Astrocyte of the hippocampus (primary cell): ENCODE data around the gene TNFRSF12A.

Source experiments
- DNase-seq: peaks from one replicate; pipeline ENCODE4 v3.0.0; 2011; ENCODE audit warnings: low read depth, low spot score

Gene TNFRSF12A

GRCh38 chr16:2985893-2986355 lies 34.2 kb upstream of the TNFRSF12A start:
- DNase-seq: no peak

DNA sequence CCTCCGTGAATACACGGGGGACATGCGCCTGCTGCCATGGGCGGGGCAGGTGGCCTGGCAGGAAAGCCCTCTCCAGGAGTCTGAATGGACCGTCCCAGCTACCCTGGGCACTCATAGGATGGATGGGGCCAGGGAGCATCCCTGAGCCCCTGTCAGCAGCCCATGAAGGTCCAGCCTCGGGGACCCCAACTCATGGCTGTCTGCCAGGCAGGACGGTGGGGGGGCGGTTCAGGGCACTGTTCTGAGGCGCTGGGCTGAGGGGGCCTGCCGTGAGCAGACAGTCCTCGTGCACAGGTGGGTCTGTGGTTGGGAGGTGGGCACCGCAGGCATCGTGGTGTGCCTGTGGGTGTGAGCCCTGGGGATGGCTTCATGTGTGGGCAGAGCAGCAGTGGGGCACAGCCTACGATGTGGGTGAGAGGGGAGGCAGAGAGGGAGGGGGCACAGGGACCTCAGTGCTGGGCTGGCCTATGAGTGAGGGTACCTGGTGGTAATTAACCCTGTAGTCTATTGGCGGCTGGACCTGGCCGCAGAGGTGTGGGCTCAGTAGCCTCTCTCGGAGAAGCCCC lies 33.5 kb upstream of the TNFRSF12A start:
- no peak for DNase-seq

DNA sequence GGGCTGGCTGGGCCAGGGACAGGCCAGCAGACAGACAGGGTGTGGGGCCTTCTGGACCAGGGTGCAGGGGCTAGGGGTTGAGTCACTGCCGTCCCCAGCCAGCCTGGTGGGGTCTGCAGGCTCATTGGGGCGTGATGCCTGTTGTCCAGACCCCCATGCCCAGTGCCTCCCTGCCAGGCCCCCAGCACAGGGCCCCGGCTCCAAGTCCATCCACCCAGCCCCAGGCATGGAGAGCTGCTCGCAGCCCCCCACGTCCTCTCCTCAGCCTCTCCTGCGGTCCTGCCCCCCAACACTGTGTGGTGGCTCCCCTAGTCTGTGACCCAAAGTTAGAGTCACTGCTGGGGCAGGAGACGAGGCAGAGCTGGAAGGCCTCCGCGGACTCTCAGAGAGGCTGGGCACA lies 32.9 kb upstream of the TNFRSF12A start:
- DNase-seq: no peak

GRCh38 chr16:2987833-2988232 lies 32.3 kb upstream of the TNFRSF12A start:
- DNase-seq: no peak

DNA sequence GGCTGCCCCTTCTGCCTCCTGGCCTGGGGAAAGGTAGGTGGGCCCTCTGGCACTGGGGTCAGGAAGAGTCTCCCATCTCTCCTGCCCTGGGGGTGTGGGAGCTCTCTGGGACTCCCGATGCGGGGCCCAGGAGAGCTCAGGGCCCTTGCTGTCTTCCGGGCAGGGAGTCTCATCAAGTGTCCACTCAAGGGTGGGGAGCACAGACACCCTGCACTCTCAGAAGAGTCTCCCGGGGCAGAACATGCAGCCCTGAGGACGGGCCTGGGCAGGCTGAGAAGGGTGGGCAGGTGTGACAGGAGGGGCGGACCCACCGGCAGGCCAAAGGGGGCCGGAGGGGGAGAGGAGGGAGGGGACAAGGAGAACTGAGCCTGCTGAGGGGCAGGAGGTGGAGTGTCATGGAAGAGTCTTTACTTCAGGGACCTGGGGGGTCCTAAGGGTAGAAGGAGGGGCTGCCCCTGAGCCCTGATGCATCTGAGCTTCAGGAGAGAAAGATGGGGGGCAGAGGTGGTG lies 31.5 kb upstream of the TNFRSF12A start:
- DNase-seq: no peak

DNA sequence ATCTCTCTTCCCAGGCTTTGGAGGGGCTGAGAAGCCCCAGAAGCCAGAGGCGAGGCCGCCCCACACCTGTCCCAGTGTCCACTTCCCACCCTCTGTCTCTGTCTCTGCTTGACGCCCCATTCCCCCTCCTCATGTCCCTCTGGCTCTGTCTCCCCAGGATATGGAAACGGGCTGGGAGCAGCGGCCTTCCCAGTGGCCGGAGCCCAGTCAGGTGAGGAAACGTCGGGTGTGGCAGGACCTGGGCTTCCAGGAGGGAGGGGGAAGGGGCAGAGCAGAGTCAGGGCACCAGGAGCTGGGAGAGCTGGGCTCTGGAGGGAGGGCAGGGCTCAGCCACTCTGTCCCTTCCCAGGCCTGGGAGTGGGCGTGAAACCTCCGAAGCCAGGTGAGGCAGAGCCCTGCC lies 29.3 kb upstream of the TNFRSF12A start:
- no peak for DNase-seq

DNA sequence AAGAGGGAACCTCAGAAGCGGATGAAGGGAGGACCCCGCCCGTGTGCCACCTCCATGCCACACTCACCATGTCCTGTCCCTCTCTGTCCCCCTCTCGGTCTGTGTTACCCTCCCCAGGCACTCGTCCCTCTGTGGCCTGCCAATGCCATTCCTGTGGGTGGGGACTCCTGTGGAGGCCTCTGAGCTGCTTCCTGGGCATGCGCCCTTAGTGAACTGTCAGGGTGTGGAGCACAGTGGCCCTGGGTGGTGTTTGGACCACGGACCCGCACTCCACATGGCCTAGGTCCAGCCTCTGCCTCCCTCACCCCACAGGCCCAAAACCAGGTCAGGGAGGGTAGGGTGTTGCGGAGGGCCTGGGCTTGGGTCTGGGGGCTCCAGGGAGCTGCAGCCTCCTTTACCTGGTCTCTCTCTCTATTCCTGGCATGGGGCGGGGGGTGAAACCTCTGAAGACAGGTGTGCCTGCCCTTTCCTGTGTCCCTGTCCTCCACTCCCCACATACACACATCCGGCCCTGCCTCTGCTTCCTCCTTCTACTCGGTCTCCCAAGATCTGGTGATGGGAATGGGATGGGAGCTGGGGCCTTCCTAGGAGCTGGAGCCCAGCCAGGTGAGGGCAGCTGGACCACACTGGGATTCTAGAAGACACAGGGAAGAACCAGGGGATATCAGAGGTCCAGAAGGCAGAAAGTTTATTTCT lies 28.5 kb upstream of the TNFRSF12A start:
- no peak for DNase-seq

- no peak for DNase-seq
Measured at GRCh38 chr16:2992383-2993081, 27.6 kb upstream of the TNFRSF12A start.

GRCh38 chr16:2996298-2996697 lies 23.9 kb upstream of the TNFRSF12A start:
- DNase-seq: no peak

GRCh38 chr16:2999929-3000328 lies 20.2 kb upstream of the TNFRSF12A start:
- DNase-seq: no peak

DNA sequence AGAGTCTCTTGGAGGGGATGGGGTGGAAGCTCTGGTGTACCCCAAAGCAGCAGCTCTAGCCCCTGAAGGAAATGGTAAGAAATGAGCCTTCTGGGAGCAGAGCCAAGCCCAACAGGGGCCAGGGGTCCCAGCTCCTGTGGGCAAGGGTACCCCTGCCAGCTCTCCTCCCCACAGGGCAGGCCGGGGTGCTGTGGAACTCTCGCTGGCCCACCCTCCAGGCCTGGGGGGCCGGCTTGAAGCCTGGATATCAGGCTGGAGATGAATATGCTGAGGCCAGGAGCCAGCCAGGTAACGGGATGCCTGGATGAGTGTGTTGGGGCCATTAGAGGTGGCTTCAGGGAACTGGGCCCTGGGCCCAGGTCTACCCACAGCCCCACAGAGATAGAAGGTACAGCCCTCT lies 19.6 kb upstream of the TNFRSF12A start:
- no peak for DNase-seq

DNA sequence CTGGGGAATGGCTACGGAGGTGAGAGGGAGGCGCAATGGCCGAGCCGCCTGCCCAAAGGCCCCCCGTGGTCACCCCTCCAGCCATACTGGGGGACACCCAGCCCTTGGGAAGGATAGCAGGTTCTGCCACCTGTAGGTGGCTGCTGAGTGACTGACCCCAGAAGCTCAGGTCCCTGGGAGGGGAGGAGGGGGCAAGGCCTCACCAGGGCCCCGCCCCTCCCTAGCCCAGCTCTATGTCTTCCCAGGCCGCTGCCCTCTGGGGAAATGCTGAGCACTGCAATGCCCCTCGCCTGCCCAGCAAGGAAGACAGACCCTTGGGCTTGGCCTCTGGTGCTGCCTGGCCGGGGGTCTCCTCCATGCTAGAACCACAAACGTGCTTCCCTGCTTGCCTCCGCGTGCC lies 18.9 kb upstream of the TNFRSF12A start:
- no peak for DNase-seq

- peak; percentile 99 for DNase-seq
Measured at GRCh38 chr16:3003582-3004270, 16.4 kb upstream of the TNFRSF12A start.

DNA sequence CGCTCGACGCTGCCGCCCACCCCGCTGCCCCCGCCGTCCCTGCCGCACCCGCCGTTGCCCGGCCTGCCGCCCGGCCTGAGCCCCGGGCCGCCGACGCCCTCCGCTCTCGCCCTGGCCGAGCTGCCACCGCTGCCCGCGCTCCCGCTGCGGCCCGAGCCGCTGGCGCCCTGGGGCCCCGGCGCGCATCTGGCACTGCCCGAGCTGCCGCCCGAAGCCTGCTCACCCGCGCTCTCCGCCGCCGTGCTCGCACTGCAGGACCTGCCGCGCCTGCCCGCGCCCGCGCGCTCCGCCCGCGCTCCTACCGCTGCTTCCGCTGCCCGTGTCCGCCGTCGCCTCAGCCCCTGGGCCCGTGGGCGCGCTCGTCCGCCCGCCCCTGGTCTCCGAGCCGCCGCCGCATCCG lies 15.8 kb upstream of the TNFRSF12A start:
- no peak for DNase-seq

DNA sequence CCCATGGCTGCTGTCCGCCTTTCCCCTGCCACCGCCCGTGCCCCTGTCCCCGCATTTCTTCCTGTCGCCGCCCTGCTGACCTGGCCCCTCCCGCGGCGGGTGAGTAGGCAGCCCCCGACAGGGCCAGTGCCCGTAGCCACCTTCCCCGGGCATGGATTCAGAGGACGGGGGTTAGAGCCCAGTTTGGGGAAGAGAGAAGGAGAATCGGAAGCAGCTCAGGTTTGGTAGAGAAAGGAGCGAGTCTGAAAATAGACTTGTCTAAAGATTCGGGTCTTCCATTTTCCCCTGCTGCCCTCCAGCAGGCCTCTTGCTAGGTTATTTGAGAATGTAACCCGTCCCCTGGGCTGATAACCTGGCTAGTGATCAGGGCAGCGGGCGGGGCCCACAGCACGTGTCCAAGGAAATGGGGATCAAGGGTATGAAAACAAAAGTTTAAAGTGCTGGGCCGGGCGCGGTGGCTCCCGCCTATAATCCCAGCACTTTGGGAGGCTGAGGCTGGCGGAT lies 15.3 kb upstream of the TNFRSF12A start:
- no peak for DNase-seq

DNA sequence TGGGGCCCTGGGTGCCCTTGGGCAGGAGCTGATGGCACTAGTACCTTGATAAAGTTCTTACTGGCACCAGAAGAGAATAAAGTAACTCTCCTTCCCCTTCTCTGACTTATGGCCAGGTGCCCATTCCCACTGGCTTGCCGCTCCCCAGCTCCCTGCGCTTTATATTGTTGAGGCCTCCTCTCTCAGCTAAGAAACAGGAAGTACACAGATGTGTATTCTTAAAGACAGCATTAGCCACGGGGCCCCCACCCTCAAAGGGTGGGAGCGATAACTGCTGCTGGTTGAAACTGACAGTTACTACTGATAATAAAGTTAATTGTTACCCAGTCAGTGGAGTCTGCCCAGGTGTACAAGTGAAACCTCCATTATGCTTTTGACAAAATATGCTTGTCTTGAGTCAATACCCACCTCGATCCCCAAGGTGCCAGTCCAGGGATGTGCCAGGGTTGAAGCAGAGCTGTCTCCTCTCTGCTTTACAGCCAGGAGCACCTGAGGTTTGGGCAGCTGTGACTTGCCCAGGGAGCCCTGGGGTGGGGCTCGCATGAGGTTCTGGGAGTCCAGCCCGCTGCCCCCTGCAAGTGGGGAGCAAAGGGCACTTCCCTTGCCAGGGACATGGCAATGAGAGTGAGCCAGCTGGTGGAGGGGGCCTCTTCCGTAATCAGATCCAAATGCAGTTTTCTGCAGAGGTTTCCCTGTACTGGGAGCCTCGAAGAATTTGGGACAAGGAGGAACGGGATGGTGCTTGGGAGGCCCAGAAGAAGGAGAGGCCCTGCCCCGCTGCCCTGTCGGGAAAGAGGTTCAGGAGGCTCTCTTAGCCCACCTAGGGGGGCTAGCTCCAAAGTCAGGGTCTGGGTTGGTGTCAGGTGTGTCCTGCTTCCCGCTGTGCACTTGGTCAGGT lies 12.9 kb upstream of the TNFRSF12A start:
- no peak for DNase-seq

DNA sequence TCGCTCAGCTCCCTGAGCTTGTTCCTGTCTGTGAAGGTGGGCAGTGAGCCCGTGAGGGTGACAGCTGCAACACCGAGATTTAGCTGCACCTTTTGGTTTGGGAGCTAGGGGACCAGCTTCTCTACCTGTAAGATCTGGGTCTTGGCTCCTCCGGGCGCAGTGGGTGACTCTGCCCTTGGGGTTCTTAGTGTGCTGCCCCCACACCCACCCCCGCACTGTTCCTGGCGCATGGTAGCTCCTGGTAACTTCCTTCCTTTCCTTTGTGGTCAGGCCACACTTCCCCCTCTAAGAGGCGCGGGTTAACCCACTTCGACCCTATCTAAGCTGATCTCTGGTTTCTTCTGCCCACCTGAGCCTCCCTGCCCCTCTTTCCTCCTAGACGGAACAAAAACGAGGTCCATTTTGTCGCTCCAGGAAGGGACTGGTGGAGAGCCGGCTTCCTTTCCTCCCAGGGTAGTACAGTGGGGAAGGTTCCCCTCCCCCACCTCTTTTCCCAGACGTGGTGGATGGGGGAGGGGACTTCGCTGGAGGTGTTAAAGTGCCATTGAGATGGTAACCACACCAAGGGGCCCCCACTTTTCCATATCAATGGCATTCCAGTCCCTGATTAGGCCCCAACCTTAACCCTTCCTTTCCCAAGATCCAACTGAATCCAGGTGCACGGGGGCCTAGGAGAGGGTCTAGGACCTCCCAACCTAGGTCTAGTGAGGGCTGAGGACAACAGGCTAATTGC lies 12.0 kb upstream of the TNFRSF12A start:
- no peak for DNase-seq

DNA sequence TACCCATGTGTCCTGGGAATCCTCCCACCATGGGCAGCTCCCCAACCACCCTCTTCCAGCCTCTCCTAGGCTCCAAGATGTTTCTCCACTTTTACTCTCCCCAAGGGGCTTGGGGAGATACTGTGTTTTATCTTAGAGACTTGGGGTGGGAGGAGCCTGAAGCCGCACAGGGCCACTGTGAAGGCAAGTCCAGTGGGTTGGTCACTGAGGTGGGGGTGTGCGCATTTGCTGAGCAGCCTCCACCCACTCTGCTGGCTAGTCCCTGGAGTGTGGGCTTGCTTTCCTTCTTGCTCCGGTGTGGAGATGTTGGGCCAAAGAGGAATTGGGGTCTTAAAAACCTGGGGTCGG lies 11.5 kb upstream of the TNFRSF12A start:
- no peak for DNase-seq

DNA sequence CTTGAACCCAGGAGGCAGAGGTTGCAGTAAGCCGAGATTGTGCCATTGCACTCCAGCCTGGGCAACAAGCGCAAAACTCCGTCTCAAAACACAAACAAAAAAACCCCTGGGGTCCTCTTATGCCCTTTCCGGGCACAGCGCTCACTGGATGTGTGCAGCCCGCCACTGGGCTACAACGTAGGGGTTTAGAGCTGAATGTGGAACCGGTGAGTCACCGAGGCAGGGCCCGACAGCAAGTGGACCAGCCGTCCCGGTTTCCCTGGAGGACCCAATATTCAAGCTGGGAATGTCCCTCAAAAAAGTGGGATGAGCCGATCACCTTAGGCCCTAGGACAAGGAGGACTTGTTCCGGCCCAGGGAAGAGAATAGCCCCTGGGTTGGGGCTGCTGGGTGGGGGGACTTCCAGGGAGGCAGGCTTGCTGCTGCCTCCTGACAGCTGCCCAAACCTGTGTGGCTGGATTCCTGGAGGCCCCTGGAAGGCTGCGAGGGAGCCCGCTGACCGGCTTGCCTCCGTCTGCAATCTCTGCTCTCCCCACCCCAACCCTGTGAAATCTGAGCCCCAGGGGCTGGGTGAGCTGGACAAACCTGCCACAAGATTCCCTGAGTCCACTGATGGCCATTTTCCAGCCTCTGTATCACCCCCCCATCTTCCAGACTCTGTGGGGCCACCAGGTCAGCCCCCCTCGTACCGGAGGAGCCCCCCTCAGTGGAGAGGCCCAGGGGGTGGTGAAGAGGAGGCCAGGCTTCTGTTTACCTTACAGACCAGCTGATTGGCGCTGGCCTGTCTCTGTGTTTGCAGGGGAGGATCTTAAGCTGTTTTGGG lies 10.4 kb upstream of the TNFRSF12A start:
- DNase-seq: peak; percentile 51

DNA sequence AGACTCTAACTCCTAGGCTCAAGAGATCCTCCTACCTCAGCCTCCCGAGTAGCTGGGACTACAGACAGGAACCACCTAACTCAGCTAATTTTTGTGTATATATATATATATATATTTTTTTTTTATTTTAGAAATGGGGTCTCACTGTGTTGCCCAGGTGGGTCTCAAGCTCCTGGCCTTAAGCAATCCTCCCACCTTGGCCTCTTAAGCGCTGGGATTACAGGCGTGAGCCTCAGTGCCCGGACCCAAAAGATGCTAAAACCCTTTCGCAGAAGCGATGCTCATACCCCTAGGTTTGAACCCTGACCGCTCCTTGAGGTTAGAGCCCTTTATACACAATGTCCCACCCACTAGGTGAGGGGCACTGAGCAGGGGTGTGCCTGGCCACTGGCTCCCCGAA lies 9.7 kb upstream of the TNFRSF12A start:
- DNase-seq: no peak
